HepG2 (cell line): ENCODE results near the gene XRCC1. TPM values are rescaled to one million over a fixed set of nuclear protein-coding genes. Genes with fewer than 3 reads are reported as not detected.
A peak's percentile ranks its signal among the peaks of the same experiment; 100 is the strongest.

Experiments used
- ESRRA ChIP-seq: sonication (generic); formaldehyde crosslinking; IDR thresholded peaks from 2 replicates; pipeline ENCODE4 v1.5.1; 2020; ENCODE audit warnings: mild to moderate bottlenecking, low read depth, missing genetic modification reagents
- FOSL2 ChIP-seq: sonication (generic); formaldehyde crosslinking; IDR thresholded peaks from 2 replicates; pipeline ENCODE4 v1.4.0; 2020; ENCODE audit warnings: missing genetic modification reagents
- IRF2 ChIP-seq: IDR thresholded peaks from 2 replicates; pipeline ENCODE4 v1.6.1; 2018; ENCODE audit warnings: missing genetic modification reagents, missing compliant biosample characterization
- MED13 ChIP-seq: sonication (generic); formaldehyde crosslinking; IDR thresholded peaks from 2 replicates; pipeline ENCODE4 v1.5.0; 2020; ENCODE audit warnings: missing genetic modification reagents
- MEF2D ChIP-seq: sonication (generic); formaldehyde crosslinking; IDR thresholded peaks from 2 replicates; pipeline ENCODE4 v1.5.1; 2020; ENCODE audit warnings: mild to moderate bottlenecking, missing genetic modification reagents
- STAG1 ChIP-seq: sonication (generic); formaldehyde crosslinking; IDR thresholded peaks from 2 replicates; pipeline ENCODE4 v1.4.0; 2020; ENCODE audit warnings: missing genetic modification reagents
- TEAD3 ChIP-seq: optimal IDR thresholded peaks from 2 replicates; pipeline ENCODE3; 2016; ENCODE audit warnings: borderline replicate concordance
- XRCC5 ChIP-seq: fragments of 200-400 bp; formaldehyde crosslinking; optimal IDR thresholded peaks from 2 replicates; pipeline ENCODE3; 2017; ENCODE audit warnings: mild to moderate bottlenecking, low read length
- ZNF263 ChIP-seq: sonication (generic); formaldehyde crosslinking; IDR thresholded peaks from 2 replicates; pipeline ENCODE4 v1.4.0; 2020; ENCODE audit warnings: missing genetic modification reagents
- polyA plus RNA-seq, 8 experiments: library from polyadenylated mRNA; depleted of rRNA in 3 of 8; stranded (reverse) in 7 of 8; unstranded in 1 of 8; fragments of >200 nt; fragmentation: Illumina TruSeq in 4 of 8; extraction: Trizol in 4 of 8; gene quantifications; 2 replicates each; pipeline versions ENCODE4 v1.2.1 to v1.2.3, GENCODE V29; 2011 to 2016; ENCODE audit warnings: low read depth in 4 of 8, missing spikeins in 1 of 8, mixed read lengths in 1 of 8; ENCODE audit not compliant: insufficient read depth in 1 of 8
- total RNA-seq, 5 experiments: library from RNA; depleted of rRNA; stranded (reverse); fragments of >200 nt; fragmentation: Illumina TruSeq; extraction: Trizol; gene quantifications; 2 replicates each; pipeline ENCODE4 v1.2.3, GENCODE V29; 2016; ENCODE audit warnings: low read depth in 1 of 5
- TF ChIP-seq, protein P1 (sequence below): sonication (generic); formaldehyde crosslinking; IDR thresholded peaks from 2 replicates; pipeline ENCODE4 v1.5.1; 2020; ENCODE audit warnings: missing genetic modification reagents, mild to moderate bottlenecking, borderline replicate concordance
- TF ChIP-seq, protein P2 (sequence below): sonication (generic); formaldehyde crosslinking; IDR thresholded peaks from 2 replicates; pipeline ENCODE4 v1.4.0; 2020; ENCODE audit warnings: missing genetic modification reagents

XRCC1 gene
- total and polyA plus RNA-seq, 2 of the 13 experiments (the other 11 are each of a cell fraction or from before 2014, with no cell fraction given): 24.7 to 26.3 TPM

DNA sequence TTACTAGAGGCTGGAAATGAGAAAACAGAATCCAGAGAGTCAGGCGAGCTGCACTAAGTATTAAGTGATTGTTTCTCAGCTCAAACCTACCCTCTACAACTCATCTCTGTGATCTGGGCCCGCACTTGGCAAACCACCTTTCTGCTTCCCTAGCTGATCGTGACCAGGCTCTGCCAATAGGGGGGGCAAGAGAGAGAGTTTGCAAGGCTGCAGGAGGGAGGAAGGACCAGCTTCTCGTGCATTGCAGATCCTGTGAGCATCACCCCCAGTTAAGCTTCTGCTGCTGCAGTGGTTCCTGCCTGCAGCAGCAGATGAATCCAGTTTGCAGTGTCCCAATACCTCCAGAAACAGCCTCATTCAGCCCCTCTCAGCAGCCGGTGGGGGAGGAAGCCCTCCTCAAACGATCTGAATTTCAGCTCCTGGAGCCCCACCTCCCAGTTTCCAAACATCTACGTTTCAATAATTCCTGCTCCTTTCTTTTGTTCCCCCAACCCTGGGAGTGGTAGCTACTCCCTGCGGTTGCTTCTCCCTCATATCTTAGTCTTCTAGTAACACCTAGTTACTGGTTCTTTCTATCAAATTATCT is 20.0 kb downstream of the XRCC1 start (continued):
- TF ChIP-seq, protein P1, sequence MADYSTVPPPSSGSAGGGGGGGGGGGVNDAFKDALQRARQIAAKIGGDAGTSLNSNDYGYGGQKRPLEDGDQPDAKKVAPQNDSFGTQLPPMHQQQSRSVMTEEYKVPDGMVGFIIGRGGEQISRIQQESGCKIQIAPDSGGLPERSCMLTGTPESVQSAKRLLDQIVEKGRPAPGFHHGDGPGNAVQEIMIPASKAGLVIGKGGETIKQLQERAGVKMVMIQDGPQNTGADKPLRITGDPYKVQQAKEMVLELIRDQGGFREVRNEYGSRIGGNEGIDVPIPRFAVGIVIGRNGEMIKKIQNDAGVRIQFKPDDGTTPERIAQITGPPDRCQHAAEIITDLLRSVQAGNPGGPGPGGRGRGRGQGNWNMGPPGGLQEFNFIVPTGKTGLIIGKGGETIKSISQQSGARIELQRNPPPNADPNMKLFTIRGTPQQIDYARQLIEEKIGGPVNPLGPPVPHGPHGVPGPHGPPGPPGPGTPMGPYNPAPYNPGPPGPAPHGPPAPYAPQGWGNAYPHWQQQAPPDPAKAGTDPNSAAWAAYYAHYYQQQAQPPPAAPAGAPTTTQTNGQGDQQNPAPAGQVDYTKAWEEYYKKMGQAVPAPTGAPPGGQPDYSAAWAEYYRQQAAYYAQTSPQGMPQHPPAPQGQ (CRISPR knock-in tag): no peak
- TF ChIP-seq, protein P2, sequence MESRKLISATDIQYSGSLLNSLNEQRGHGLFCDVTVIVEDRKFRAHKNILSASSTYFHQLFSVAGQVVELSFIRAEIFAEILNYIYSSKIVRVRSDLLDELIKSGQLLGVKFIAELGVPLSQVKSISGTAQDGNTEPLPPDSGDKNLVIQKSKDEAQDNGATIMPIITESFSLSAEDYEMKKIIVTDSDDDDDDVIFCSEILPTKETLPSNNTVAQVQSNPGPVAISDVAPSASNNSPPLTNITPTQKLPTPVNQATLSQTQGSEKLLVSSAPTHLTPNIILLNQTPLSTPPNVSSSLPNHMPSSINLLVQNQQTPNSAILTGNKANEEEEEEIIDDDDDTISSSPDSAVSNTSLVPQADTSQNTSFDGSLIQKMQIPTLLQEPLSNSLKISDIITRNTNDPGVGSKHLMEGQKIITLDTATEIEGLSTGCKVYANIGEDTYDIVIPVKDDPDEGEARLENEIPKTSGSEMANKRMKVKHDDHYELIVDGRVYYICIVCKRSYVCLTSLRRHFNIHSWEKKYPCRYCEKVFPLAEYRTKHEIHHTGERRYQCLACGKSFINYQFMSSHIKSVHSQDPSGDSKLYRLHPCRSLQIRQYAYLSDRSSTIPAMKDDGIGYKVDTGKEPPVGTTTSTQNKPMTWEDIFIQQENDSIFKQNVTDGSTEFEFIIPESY (CRISPR knock-in tag): 0 out of 2 replicates have a peak, but pooled peaks have one; percentile 13
- TF ChIP-seq TEAD3 (CRISPR knock-in tag): peak; percentile 9
- no peak for TF ChIP-seq ESRRA
- peak; percentile 78 for TF ChIP-seq STAG1 (CRISPR knock-in tag)
- TF ChIP-seq MED13 (CRISPR knock-in tag): no peak
- no peak for TF ChIP-seq FOSL2 (CRISPR knock-in tag)
- 0 out of 2 replicates have a peak, but pooled peaks have one; percentile 22 for TF ChIP-seq IRF2 (CRISPR knock-in tag)
- TF ChIP-seq MEF2D (CRISPR knock-in tag): no peak
- peak; percentile 79 for TF ChIP-seq XRCC5
- peak; percentile 72; the same call in 1 of the 2 replicates for TF ChIP-seq ZNF263 (CRISPR knock-in tag)
